Epithelial cell of prostate (primary cell): ENCODE measurements around the gene COL27A1.
"Not testable (repeated sequence)": the region's sequence is repeated elsewhere in the genome, so short reads cannot be mapped to it uniquely, and the experiment has no call there.

Experiments
- DNase-seq: peaks from one replicate; pipeline ENCODE4 v3.0.0-alpha.2; 2011; ENCODE audit warnings: low read depth, low spot score
- H3K27ac ChIP-seq: fragments of 450-650 bp; 2 replicates; pipeline ENCODE4 v1.5.1; 2017; ENCODE audit warnings: mild to moderate bottlenecking

The COL27A1 gene

GRCh38 chr9:114325684-114326254, 170.4 kb downstream of the COL27A1 start:
- not testable (repeated sequence) for H3K27ac ChIP-seq

GRCh38 chr9:114327749-114328148, 172.4 kb downstream of the COL27A1 start:
- DNase-seq, result no peak
- no peak overlapping the region for H3K27ac ChIP-seq

More at GRCh38 chr9:114325684-114326254, 170.4 kb downstream of the COL27A1 start:
- DNase-seq, result not testable (repeated sequence)

- H3K27ac ChIP-seq, DNase-seq: not testable (repeated sequence)
Measured at GRCh38 chr9:114328357-114328820, 173.1 kb downstream of the COL27A1 start.

GRCh38 chr9:114328937-114329624, 173.7 kb downstream of the COL27A1 start:
- not testable (repeated sequence) for H3K27ac ChIP-seq, DNase-seq

GRCh38 chr9:114329625-114330022, 174.3 kb downstream of the COL27A1 start, which contains the start of gene ORM2:
TSS of gene ORM2 (plus strand) at chr9:114329869. CDS start at chr9:114329905, 36 bp downstream.
- H3K27ac ChIP-seq, DNase-seq: not testable (repeated sequence)

GRCh38 chr9:114330636-114331035, 175.3 kb downstream of the COL27A1 start:
- DNase-seq, result no peak
- H3K27ac ChIP-seq, result no peak overlapping the region

GRCh38 chr9:114331229-114332195, 176.2 kb downstream of the COL27A1 start:
- not testable (repeated sequence) for H3K27ac ChIP-seq, DNase-seq

GRCh38 chr9:114332474-114333040, 177.2 kb downstream of the COL27A1 start:
- DNase-seq, H3K27ac ChIP-seq: not testable (repeated sequence)

- H3K27ac ChIP-seq, DNase-seq: not testable (repeated sequence)
Measured at GRCh38 chr9:114333718-114334117, 178.4 kb downstream of the COL27A1 start.

GRCh38 chr9:114334490-114334889, 179.2 kb downstream of the COL27A1 start:
- no peak overlapping the region for H3K27ac ChIP-seq
- DNase-seq, result no peak

GRCh38 chr9:114335745-114336144, 180.4 kb downstream of the COL27A1 start:
- H3K27ac ChIP-seq, result no peak overlapping the region
- no peak for DNase-seq

GRCh38 chr9:114336157-114336556, 180.8 kb downstream of the COL27A1 start:
- H3K27ac ChIP-seq, result no peak overlapping the region
- no peak for DNase-seq

GRCh38 chr9:114336699-114337395, 181.5 kb downstream of the COL27A1 start:
- H3K27ac ChIP-seq, result no peak overlapping the region
- DNase-seq, result no peak

- no peak overlapping the region for H3K27ac ChIP-seq
- no peak for DNase-seq
Measured at GRCh38 chr9:114338187-114338586, 182.8 kb downstream of the COL27A1 start.

- H3K27ac ChIP-seq, result no peak overlapping the region
- no peak for DNase-seq
Measured at GRCh38 chr9:114339130-114339908, 184.0 kb downstream of the COL27A1 start.

- no peak overlapping the region for H3K27ac ChIP-seq
- DNase-seq, result no peak
Measured at GRCh38 chr9:114341152-114341830, 186.0 kb downstream of the COL27A1 start.

GRCh38 chr9:114341991-114342390, 186.7 kb downstream of the COL27A1 start:
- H3K27ac ChIP-seq, result no peak overlapping the region
- no peak for DNase-seq

GRCh38 chr9:114342755-114343440, 187.6 kb downstream of the COL27A1 start:
- no peak for DNase-seq
- H3K27ac ChIP-seq, result peak overlapping the region; percentile 22
